SH-SY5Y (cell line): Measurements from ENCODE around the gene NIN.

Experiments used
- GATA2 ChIP-seq: IDR thresholded peaks from 2 replicates; pipeline ENCODE4 v1.6.1; 2011; ENCODE audit warnings: mild to moderate bottlenecking, low read depth, low read length
- GATA3 ChIP-seq: IDR thresholded peaks from 2 replicates; pipeline ENCODE4 v1.6.1; 2011; ENCODE audit warnings: low read depth, mild to moderate bottlenecking, low read length, moderate library complexity

- TF ChIP-seq GATA2 (no peak), GATA3 (no peak)
These were observed 25.7 kb upstream of the NIN start for GRCh38 chr14:50856660-50857059.
